Activated CD4-positive, alpha-beta T cell treated with anti-CD3 and anti-CD28 coated beads, Interleukin-10, Interleukin-2, amounts not matched to agents 100 ng/mL and 50 ng/mL, durations not matched to agents 16 hours and 8 hours (primary cell): Measurements from ENCODE around the gene STARD3.

Experiments
- DNase-seq: peaks from one replicate; pipeline ENCODE4 v3.0.0-alpha.2; 2020

Gene STARD3

DNA sequence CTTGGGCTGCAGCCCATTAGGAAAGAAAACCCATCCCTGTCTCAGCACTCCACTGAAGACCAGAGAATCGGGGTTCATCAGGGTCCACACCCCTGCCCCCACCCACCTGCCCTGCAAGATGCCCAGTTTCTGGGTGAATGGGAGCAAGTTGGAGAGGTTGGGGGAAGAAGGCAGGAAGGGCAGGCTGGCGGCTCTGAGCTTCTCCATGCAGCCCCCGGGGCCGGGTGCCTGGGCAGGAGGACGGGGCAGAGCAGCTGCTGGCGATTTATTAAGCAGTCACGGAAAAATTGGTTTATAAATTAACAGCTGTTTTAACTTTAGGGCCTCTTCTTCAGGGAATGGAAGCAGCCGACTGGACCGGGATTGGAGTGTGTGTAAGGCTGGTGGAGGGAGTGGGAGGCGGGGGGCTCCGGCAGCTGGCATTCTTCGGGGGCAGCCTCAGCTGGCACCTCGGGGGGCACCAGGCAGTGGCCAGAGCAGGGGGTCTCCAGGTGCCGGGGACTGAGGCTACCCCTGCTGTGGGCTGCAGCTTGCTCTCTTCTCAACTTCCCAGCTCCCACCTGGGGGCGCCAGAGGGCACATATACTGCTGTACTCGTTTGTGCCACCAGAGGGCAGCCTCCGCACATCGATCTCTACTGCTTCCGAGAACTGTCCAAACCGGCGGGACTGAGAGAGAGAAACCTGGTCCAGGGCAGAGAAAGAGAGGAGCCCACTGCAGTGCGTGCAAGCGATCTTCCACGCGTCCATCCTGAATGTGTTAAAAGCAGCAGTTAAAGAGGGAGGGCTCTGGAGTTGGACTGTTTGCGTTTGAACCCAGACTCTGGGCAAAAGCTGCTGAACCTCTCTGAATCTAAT lies 15.2 kb upstream of the STARD3 start:
- DNase-seq, result peak; percentile 90

GRCh38 chr17:39622380-39623006 lies 14.5 kb upstream of the STARD3 start:
- DNase-seq, result peak; percentile 91

DNA sequence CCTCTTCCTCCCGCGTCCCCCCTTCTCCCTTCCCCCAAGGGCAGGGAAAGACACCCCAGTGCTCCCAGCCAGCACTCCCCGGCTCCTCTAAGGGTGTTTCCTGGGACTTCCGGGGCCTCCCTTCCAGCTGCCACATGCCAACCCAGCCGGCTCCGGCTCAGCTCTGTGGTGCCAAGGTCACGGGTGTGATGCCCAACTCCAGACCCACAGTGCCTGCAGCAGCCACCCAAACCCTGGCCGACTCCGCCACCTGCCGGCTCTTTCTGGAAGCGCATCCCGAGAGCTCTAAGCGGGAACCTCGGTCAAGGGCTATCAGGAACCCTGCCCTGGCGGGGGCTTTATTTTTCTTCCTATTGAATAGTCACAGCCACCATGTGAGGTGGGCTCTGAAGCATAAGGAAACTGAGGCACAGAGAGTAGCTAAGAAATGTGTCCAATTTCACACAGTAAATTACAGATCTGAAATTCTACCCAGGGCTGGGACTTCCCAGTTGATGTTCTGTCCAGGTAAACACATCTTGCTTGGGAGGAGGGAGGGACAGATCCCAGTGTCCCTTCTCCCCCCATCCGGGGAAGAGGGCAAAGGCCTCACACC lies 13.5 kb upstream of the STARD3 start:
- DNase-seq, result peak; percentile 91

GRCh38 chr17:39624313-39624712 lies 12.6 kb upstream of the STARD3 start:
- no peak for DNase-seq

GRCh38 chr17:39625198-39625785 lies 11.7 kb upstream of the STARD3 start:
- no peak for DNase-seq

- no peak for DNase-seq
Measured at GRCh38 chr17:39626171-39627046, 10.5 kb upstream of the STARD3 start, which contains the start of gene PPP1R1B. Gene PPP1R1B, plus strand, starts transcription at chr17:39626952. Its CDS starts 441 bp downstream, at chr17:39627393.

- no peak for DNase-seq
Measured at GRCh38 chr17:39627047-39627711, 9.8 kb upstream of the STARD3 start.

- no peak for DNase-seq
Measured at GRCh38 chr17:39627712-39628516, 9.0 kb upstream of the STARD3 start.

DNA sequence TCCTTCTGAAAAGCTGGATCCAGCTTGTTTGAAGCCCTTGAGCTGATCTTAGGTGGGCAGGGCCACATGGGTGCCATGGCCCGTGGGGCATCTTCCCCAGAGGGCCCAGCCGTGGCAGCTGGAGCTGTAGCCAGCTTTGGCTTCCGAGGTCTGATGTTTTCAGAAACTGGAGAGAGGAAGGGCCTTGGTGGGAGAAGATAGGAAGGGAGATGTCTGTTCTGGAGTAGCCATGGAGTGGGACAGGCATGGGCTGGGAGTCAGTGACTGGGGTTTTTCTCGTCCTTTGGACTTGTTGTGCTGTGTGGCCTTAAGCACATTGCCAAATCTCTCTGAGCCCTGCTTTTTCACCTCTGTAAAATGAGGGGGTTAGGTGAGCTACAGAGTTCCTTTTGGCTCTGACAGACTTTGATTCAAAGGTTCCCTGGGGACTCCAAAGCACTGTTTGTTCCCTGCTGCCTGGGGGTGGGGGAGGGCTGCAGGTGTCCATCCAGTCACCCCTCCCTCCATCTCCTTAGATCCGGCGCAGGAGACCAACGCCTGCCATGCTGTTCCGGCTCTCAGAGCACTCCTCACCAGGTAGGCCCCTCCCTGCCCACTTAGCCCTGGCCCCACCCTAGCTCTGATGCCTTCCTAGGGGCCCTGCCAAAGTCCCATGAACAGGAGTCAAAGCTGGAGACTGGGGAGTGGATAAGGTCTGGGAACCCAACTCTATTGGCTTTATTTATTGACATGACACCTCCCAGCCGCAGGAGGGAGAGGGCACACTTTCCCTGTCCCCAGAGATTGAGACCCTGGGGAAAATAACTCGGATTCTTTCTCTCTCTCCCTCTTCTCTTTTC lies 8.1 kb upstream of the STARD3 start:
- no peak for DNase-seq

DNA sequence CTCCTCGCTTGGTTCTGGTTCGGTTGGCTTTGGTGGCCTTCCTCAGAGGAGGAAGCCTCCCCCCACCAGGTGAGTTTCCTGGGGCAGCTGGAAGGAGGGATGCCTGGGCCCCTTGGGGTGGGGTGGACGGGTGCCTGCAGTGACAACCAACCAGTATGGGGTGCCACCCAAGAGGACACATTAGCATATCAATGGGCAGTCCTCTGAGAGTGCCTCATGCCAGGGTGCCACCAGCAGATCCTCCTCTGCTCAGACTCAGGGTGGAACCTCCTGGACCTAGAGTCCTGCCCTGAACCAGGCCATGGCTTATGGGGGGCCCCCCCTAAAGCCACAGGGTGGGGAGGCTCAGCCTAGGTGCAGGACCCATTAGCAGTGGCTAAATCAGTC lies 7.5 kb upstream of the STARD3 start:
- no peak for DNase-seq

DNA sequence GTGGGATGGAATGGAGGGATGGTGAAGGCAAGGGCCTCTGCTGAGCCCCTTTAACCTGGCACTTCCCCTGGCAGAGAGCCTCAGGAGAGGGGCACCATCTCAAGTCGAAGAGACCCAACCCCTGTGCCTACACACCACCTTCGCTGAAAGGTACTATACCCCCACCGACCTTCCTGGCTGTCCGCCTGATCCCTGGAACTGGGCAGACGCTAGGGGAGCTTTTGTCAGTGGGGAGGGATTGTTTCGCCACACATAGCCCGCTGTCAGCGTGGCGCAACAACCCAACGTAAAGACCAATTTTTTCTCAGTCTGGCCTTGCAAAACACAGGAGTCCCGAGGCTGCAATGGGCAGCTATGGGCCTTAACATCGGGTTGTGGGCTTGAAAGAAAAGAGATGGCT lies 7.0 kb upstream of the STARD3 start:
- no peak for DNase-seq

GRCh38 chr17:39631403-39631802 lies 5.5 kb upstream of the STARD3 start:
- no peak for DNase-seq

GRCh38 chr17:39632153-39632941 lies 4.6 kb upstream of the STARD3 start:
- no peak for DNase-seq

DNA sequence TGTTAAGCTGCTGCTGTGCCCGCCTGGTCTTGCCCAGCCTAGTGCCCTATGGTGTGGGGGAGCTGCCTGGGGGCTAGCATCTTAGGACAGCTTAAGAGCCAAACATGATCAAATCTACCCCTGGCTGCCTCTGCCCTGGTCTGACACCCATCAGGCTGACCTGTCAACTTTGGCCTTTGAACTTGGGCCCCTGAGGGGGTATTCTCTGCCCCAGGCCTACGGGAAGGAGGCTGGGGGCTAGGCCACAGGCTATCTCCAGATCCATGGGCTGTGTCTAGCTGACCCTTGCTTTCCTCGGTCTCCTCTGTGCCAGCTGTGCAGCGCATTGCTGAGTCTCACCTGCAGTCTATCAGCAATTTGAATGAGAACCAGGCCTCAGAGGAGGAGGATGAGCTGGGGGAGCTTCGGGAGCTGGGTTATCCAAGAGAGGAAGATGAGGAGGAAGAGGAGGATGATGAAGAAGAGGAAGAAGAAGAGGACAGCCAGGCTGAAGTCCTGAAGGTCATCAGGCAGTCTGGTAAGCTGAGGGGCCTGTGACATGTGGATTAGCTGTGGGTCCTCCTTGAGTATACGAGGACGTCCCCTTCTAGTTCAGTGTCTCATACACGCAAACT lies 3.3 kb upstream of the STARD3 start:
- DNase-seq, result no peak

GRCh38 chr17:39634384-39634871 lies 2.5 kb upstream of the STARD3 start:
- DNase-seq, result peak; percentile 52

GRCh38 chr17:39635614-39636176 lies 1.2 kb upstream of the STARD3 start:
- no peak for DNase-seq

- DNase-seq, result no peak
Measured at GRCh38 chr17:39636587-39636926, 387 bp upstream of the STARD3 start.

DNA sequence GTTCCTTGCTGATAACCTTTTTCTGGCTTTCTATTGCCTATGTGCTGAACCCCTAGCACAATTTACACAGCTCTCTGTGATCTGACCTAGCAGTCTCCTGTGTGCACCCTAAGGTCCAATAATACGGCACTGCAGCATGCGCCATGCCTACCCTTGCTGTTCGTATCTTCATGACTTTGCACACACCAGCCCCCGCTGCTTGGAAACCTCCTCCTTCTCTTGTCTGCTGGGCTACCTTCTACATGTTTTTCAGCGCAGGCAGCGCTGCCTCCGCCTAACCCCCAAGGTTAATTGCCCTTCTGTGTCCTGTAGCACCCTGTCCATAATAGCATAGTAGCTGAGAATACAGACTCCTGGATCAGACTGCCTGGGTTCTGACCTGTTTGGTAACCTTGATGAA lies 1.4 kb downstream of the STARD3 start:
- DNase-seq, result no peak
